GM23338 (cell line): Measurements from ENCODE around the gene GYS2. TPM values are rescaled to one million over a fixed set of nuclear protein-coding genes. Genes with fewer than 3 reads are reported as not detected.

Source experiments
- ATAC-seq: fragments of 200-7000 bp; cut with Tn5 transposase; 3 replicates; pipeline ENCODE4 v1.9.1; 2020
- DNase-seq: peaks from one replicate; pipeline ENCODE4 v3.0.0-alpha.2; 2015; ENCODE audit warnings: low spot score
- H2AFZ ChIP-seq: fragments of 200-600 bp; sonication (generic); 2 replicates; pipeline ENCODE4 v1.8.0; 2016; ENCODE audit warnings: antibody characterized with exemption, mild to moderate bottlenecking, moderate library complexity
- H3F3A ChIP-seq: fragments of 200-600 bp; sonication (generic); replicated peaks from 2 replicates; pipeline ENCODE4 v1.8.0; 2017; ENCODE audit warnings: antibody characterized with exemption, mixed run types, low read depth
- H3K27ac ChIP-seq: fragments of 200-600 bp; sonication (generic); 2 replicates; pipeline ENCODE4 v1.6.1; 2016; ENCODE audit warnings: low read depth
- H3K27me3 ChIP-seq: fragments of 200-600 bp; sonication (generic); 2 replicates; pipeline ENCODE4 v1.8.0; 2016; ENCODE audit warnings: mild to moderate bottlenecking, mixed run types, moderate library complexity; ENCODE audit not compliant: insufficient read depth
- H3K36me3 ChIP-seq: fragments of 200-600 bp; sonication (generic); 2 replicates; pipeline ENCODE4 v1.8.0; 2016; ENCODE audit warnings: mild to moderate bottlenecking; ENCODE audit not compliant: insufficient read depth
- H3K4me1 ChIP-seq: fragments of 200-600 bp; sonication (generic); 2 replicates; pipeline ENCODE4 v1.8.0; 2016; ENCODE audit warnings: mild to moderate bottlenecking, moderate library complexity; ENCODE audit not compliant: insufficient read depth
- H3K4me2 ChIP-seq: fragments of 200-600 bp; sonication (generic); 2 replicates; pipeline ENCODE4 v1.7.1; 2017; ENCODE audit warnings: mixed run types
- H3K4me3 ChIP-seq: fragments of 200-600 bp; sonication (generic); 2 replicates; pipeline ENCODE4 v1.6.1; 2016; ENCODE audit warnings: mixed run types
- H3K79me2 ChIP-seq: fragments of 200-600 bp; sonication (generic); replicated peaks from 2 replicates; pipeline ENCODE4 v1.8.0; 2017; ENCODE audit warnings: mild to moderate bottlenecking; ENCODE audit not compliant: insufficient read depth
- H3K9me2 ChIP-seq: fragments of 200-600 bp; sonication (generic); 2 replicates; pipeline ENCODE4 v1.8.0; 2017; ENCODE audit not compliant: insufficient read depth
- H4K20me1 ChIP-seq: fragments of 200-600 bp; sonication (generic); replicated peaks from 2 replicates; pipeline ENCODE4 v1.8.0; 2017; ENCODE audit warnings: mild to moderate bottlenecking; ENCODE audit not compliant: insufficient read depth
- H3K27ac Mint-ChIP-seq: 2 replicates; pipeline ENCODE4 v1.8.0; 2020; ENCODE audit warnings: inconsistent platforms, mild to moderate bottlenecking, moderate library complexity, mixed read lengths
- H3K27me3 Mint-ChIP-seq: 3 replicates; pipeline ENCODE4 v1.8.0; 2022; ENCODE audit warnings: low read depth, mild to moderate bottlenecking, moderate library complexity, mixed read lengths, inconsistent platforms; ENCODE audit not compliant: insufficient read depth, poor library complexity
- H3K36me3 Mint-ChIP-seq: 3 replicates; pipeline ENCODE4 v1.8.0; 2021; ENCODE audit warnings: low read depth, mild to moderate bottlenecking, inconsistent platforms, moderate library complexity, mixed read lengths
- H3K4me1 Mint-ChIP-seq: 3 replicates; pipeline ENCODE4 v1.8.0; 2020; ENCODE audit warnings: mild to moderate bottlenecking, inconsistent platforms, mixed read lengths
- H3K4me3 Mint-ChIP-seq: 3 replicates; pipeline ENCODE4 v1.8.0; 2021; ENCODE audit warnings: moderate library complexity, mild to moderate bottlenecking, inconsistent platforms, mixed read lengths
- H3K9me3 Mint-ChIP-seq: 3 replicates; pipeline ENCODE4 v1.8.0; 2020; ENCODE audit warnings: moderate library complexity, mild to moderate bottlenecking, inconsistent platforms, mixed read lengths
- CREB1 ChIP-seq: fragments of 250-450 bp; sonication (Bioruptor Pico); IDR thresholded peaks from 2 replicates; pipeline ENCODE4 v1.5.0; 2020; ENCODE audit warnings: low read depth, mild to moderate bottlenecking, moderate library complexity
- EZH2phosphoT487 ChIP-seq: fragments of 200-600 bp; sonication (generic); IDR thresholded peaks from one replicate; pipeline ENCODE4 v1.8.1; 2018; ENCODE audit warnings: antibody characterized with exemption; ENCODE audit not compliant: unreplicated experiment
- JUNB ChIP-seq: IDR thresholded peaks from one replicate; pipeline ENCODE4 v1.6.1; 2016; ENCODE audit warnings: antibody characterized with exemption; ENCODE audit not compliant: unreplicated experiment
- NANOG ChIP-seq: IDR thresholded peaks from 2 replicates; pipeline ENCODE4 v1.6.1; 2016; ENCODE audit warnings: antibody characterized with exemption, borderline replicate concordance
- POLR2AphosphoS5 ChIP-seq: IDR thresholded peaks from 2 replicates; pipeline ENCODE4 v1.6.1; 2016; ENCODE audit warnings: antibody characterized with exemption, low read depth
- REST ChIP-seq: IDR thresholded peaks from one replicate; pipeline ENCODE4 v1.6.1; 2018; ENCODE audit warnings: antibody characterized with exemption; ENCODE audit not compliant: unreplicated experiment
- STAT1 ChIP-seq: IDR thresholded peaks from one replicate; pipeline ENCODE4 v1.6.1; 2016; ENCODE audit warnings: antibody characterized with exemption; ENCODE audit not compliant: unreplicated experiment
- ZNF114 ChIP-seq: fragments of 250-450 bp; sonication (Bioruptor Pico); IDR thresholded peaks from 2 replicates; pipeline ENCODE4 v1.5.0; 2020; ENCODE audit warnings: mild to moderate bottlenecking, moderate library complexity
- ZNF331 ChIP-seq: fragments of 250-450 bp; sonication (Bioruptor Pico); IDR thresholded peaks from 2 replicates; pipeline ENCODE4 v1.5.0; 2020; ENCODE audit warnings: low read depth, mild to moderate bottlenecking, moderate library complexity
- polyA plus RNA-seq: library from polyadenylated mRNA; unstranded; fragments of >200 nt; fragmentation: Nextera tagmentation; extraction: Ambion mirVana; gene quantifications from 2 replicates; pipeline ENCODE4 v1.2.1, GENCODE V29; 2016
- total RNA-seq: library from RNA; depleted of rRNA; stranded (reverse); fragments of >200 nt; shearing (Covaris generic); gene quantifications from 2 replicates; pipeline ENCODE4 v1.2.3, GENCODE V29; 2014
- TF ChIP-seq, protein P1 (sequence below): IDR thresholded peaks from 2 replicates; pipeline ENCODE4 v1.6.1; 2016; ENCODE audit warnings: antibody characterized with exemption

Gene GYS2
- total and polyA plus RNA-seq, 2 experiments from 2014 or later = not detected

GRCh38 chr12:21638054-21638891 lies 33.6 kb upstream of the GYS2 start:
- Histone ChIP-seq H3K79me2 (peaks cover 35% of the 10 kb centered on the region), H3K27ac (peak overlapping the region; percentile 79), H3K4me2 (no peak overlapping the region), H3K9me2 (no peaks in the 10 kb centered on the region), H3K36me3 (peaks cover 82% of the 10 kb centered on the region), H3F3A (peaks cover 25% of the 10 kb centered on the region), H4K20me1 (peaks cover 30% of the 10 kb centered on the region), H3K27me3 (no peaks in the 10 kb centered on the region), H3K4me3 (no peak overlapping the region), H2AFZ (no peak overlapping the region), H3K4me1 (no peaks in the 10 kb centered on the region)
- Mint-ChIP-seq H3K27me3 (peaks cover 2% of the 10 kb centered on the region), H3K27ac (peak overlapping the region; percentile 66), H3K9me3 (no peaks in the 10 kb centered on the region), H3K36me3 (peaks cover 87% of the 10 kb centered on the region), H3K4me3 (no peak overlapping the region), H3K4me1 (no peaks in the 10 kb centered on the region; the same call in 2 of the 3 replicates)
- DNase-seq (no peak), ATAC-seq (no peak)
- no peak for TF ChIP-seq REST
- no peak for TF ChIP-seq STAT1
- TF ChIP-seq ZNF114 (CRISPR knock-in tag) = no peak
- TF ChIP-seq ZNF331 = no peak
- TF ChIP-seq CREB1 (CRISPR knock-in tag) = no peak
- TF ChIP-seq, protein P1, sequence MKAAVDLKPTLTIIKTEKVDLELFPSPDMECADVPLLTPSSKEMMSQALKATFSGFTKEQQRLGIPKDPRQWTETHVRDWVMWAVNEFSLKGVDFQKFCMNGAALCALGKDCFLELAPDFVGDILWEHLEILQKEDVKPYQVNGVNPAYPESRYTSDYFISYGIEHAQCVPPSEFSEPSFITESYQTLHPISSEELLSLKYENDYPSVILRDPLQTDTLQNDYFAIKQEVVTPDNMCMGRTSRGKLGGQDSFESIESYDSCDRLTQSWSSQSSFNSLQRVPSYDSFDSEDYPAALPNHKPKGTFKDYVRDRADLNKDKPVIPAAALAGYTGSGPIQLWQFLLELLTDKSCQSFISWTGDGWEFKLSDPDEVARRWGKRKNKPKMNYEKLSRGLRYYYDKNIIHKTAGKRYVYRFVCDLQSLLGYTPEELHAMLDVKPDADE = no peak
- no peak for TF ChIP-seq JUNB
- TF ChIP-seq EZH2phosphoT487 = no peak
- TF ChIP-seq NANOG = no peak

GRCh38 chr12:21634245-21634644 lies 29.6 kb upstream of the GYS2 start:
- Mint-ChIP-seq H3K4me3 (no peak overlapping the region), H3K4me1 (no peaks in the 10 kb centered on the region), H3K36me3 (peaks cover 51% of the 10 kb centered on the region), H3K27ac (no peak overlapping the region), H3K9me3 (no peaks in the 10 kb centered on the region), H3K27me3 (peaks cover 2% of the 10 kb centered on the region)
- Histone ChIP-seq H3K79me2 (0 out of 2 replicates have a peak, but pooled peaks cover 7% of the 10 kb centered on the region), H3K36me3 (peaks cover 47% of the 10 kb centered on the region), H3K4me1 (no peaks in the 10 kb centered on the region), H2AFZ (no peak overlapping the region), H3K27ac (no peak overlapping the region; the same call in 1 of the 2 replicates), H4K20me1 (peaks cover 19% of the 10 kb centered on the region; the same call in 1 of the 2 replicates), H3K4me2 (no peak overlapping the region), H3K27me3 (no peaks in the 10 kb centered on the region), H3F3A (peaks cover 33% of the 10 kb centered on the region), H3K9me2 (no peaks in the 10 kb centered on the region), H3K4me3 (no peak overlapping the region)
- ATAC-seq (peak; percentile 49), DNase-seq (no peak)
- no peak for TF ChIP-seq STAT1
- TF ChIP-seq, protein P1 = no peak
- TF ChIP-seq REST = no peak
- no peak for TF ChIP-seq POLR2AphosphoS5
- TF ChIP-seq NANOG = no peak
